GM12891 (cell line): ENCODE results near the gene CYP24A1.

Source experiments
- DNase-seq: peaks from one replicate; pipeline ENCODE4 v3.0.0; 2011; ENCODE audit warnings: low spot score; ENCODE audit not compliant: insufficient read length
- FAIRE-seq: peaks from 2 replicates; lab custom pipeline; 2011; peaks lifted over from hg19 to GRCh38; lab: Jason Lieb, UNC
- PAX5 ChIP-seq: IDR thresholded peaks from 2 replicates; pipeline ENCODE4 v1.6.1; 2011; ENCODE audit warnings: low read length, moderate library complexity, mild to moderate bottlenecking; ENCODE audit not compliant: insufficient read depth, severe bottlenecking
- POLR2A ChIP-seq: IDR thresholded peaks from 2 replicates; pipeline ENCODE4 v1.6.1; 2011; ENCODE audit warnings: low read depth, low read length, control low read depth
- POLR2AphosphoS5 ChIP-seq: IDR thresholded peaks from 2 replicates; pipeline ENCODE4 v1.6.1; 2011; ENCODE audit warnings: low read depth, low read length, control low read depth
- POU2F2 ChIP-seq: IDR thresholded peaks from 2 replicates; pipeline ENCODE4 v1.6.1; 2011; ENCODE audit warnings: low read depth, mild to moderate bottlenecking, control low read depth, low read length, moderate library complexity
- SPI1 ChIP-seq: IDR thresholded peaks from 2 replicates; pipeline ENCODE4 v1.6.1; 2011; ENCODE audit warnings: low read depth, low read length, control low read depth
- TAF1 ChIP-seq: IDR thresholded peaks from 2 replicates; pipeline ENCODE4 v1.6.1; 2011; ENCODE audit warnings: low read depth, low read length, control low read depth

Gene CYP24A1

GRCh38 chr20:54108326-54108642 is 65.5 kb downstream of the CYP24A1 start:
- TF ChIP-seq PAX5 (no peak), POU2F2 (no peak), TAF1 (no peak), POLR2A (no peak), POLR2AphosphoS5 (no peak), SPI1 (no peak)
- FAIRE-seq (no peak), DNase-seq (no peak)

GRCh38 chr20:54107600-54108325 is 66.0 kb downstream of the CYP24A1 start:
- no peak for DNase-seq
- no peak for FAIRE-seq
- TF ChIP-seq PAX5: no peak
- TF ChIP-seq POLR2AphosphoS5: no peak
- no peak for TF ChIP-seq TAF1
- no peak for TF ChIP-seq SPI1
- no peak for TF ChIP-seq POLR2A
- no peak for TF ChIP-seq POU2F2

GRCh38 chr20:54107181-54107580 is 66.6 kb downstream of the CYP24A1 start:
- DNase-seq (no peak), FAIRE-seq (no peak)
- TF ChIP-seq POLR2AphosphoS5 (no peak), PAX5 (no peak), TAF1 (no peak), POU2F2 (no peak), POLR2A (no peak), SPI1 (no peak)

GRCh38 chr20:54106162-54106561 is 67.6 kb downstream of the CYP24A1 start:
- DNase-seq: no peak
- TF ChIP-seq TAF1 (no peak), POLR2A (no peak), SPI1 (no peak), POLR2AphosphoS5 (no peak), POU2F2 (no peak), PAX5 (no peak)
- no peak for FAIRE-seq

- no peak for DNase-seq
- FAIRE-seq: no peak
- TF ChIP-seq SPI1 (no peak), POLR2AphosphoS5 (no peak), TAF1 (no peak), POU2F2 (no peak), PAX5 (no peak), POLR2A (no peak)
Measured at GRCh38 chr20:54105653-54106052, 68.1 kb downstream of the CYP24A1 start.

GRCh38 chr20:54104781-54105180 is 69.0 kb downstream of the CYP24A1 start:
- no peak for TF ChIP-seq POLR2A
- no peak for TF ChIP-seq POU2F2
- TF ChIP-seq SPI1: no peak
- TF ChIP-seq POLR2AphosphoS5: no peak
- TF ChIP-seq TAF1: no peak
- DNase-seq (no peak), FAIRE-seq (no peak)

- TF ChIP-seq PAX5: no peak
- no peak for TF ChIP-seq POLR2A
- TF ChIP-seq POU2F2: no peak
- no peak for TF ChIP-seq SPI1
- TF ChIP-seq POLR2AphosphoS5: no peak
- TF ChIP-seq TAF1: no peak
- DNase-seq: no peak
- no peak for FAIRE-seq
Measured at GRCh38 chr20:54103762-54104600, 69.8 kb downstream of the CYP24A1 start.
